Measurements from ENCODE around the gene BHLHE23.

Gene BHLHE23

DNA sequence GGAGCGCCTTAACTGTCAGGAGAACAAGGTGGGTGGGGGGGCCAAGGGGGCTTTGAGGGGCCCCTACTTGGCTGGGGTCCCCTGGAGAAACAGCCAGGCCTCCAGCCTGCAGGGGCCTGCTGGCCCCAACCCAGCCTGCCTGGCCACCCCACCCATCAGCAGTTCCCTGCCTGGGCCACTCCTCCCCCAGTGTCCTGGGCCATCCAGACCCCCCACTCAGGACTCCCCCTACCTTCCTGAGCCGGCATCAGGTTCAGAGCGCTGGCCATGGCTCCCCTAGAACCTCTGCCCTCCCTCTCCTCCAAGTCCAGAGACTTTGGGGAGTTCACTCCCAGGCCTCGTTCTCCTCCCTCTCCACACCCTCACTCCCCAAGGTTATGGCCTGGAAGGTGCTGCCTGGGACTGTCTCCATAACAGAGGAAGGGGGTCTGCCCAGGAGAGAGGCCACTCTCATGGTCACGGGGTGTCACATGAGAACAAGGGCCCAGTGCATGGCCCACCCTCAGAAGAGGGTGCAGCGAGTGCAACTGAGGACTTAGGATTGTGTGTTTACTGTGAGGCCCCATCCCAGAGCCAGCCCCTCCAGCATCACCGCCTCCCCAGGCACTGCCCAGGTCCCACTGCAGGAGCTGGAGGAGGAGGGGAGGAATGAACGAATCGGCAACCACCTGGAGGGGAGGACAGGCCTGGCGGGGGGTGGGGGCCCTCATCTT, 48.2 kb downstream of the BHLHE23 start:
- DNase-seq, result no peak

DNA sequence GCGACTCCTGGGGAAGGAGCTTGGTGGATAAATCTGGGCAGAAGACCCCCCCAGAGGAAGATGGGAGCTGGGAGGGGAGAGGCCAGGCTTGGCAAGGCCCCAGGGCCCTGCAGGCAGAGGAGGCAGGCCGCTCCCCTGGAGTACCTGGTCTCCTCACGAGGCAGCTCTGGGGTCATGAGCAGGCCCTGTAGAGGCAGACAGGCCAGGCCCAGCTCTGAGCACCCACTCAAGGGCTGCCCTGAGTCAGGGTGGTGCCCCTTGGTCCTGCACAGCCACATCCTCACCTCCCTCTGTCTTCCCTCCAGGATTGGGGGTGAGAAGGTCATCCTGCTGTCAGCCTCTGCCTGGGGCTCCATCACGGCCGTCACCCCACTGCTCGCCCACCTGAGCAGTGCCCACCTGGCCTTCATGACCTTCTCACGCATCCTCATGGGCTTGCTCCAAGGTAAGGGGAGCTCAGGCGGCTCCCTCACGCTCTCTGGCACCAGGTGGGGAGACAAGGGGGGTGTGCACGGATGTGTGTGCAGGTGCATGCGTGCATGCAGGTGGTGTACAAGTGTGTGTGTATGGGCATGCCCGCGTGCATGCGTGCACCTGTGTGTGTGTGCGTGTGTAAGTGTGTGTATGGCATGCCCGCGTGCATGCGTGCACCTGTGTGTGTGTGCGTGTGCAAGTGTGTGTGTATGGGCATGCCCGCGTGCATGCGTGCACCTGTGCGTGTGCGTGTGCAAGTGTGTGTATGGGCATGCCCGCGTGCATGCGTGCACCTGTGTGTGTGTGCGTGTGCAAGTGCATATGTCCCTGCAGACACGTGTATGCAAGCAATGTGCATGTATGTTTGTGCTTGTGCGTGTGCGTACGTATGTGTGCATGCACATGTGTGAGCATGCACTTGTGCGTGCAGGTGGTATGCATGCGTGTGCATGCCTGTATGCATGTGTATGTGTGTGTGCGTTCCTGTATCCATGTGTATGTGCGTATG, 49.3 kb downstream of the BHLHE23 start:
- no peak for DNase-seq

DNA sequence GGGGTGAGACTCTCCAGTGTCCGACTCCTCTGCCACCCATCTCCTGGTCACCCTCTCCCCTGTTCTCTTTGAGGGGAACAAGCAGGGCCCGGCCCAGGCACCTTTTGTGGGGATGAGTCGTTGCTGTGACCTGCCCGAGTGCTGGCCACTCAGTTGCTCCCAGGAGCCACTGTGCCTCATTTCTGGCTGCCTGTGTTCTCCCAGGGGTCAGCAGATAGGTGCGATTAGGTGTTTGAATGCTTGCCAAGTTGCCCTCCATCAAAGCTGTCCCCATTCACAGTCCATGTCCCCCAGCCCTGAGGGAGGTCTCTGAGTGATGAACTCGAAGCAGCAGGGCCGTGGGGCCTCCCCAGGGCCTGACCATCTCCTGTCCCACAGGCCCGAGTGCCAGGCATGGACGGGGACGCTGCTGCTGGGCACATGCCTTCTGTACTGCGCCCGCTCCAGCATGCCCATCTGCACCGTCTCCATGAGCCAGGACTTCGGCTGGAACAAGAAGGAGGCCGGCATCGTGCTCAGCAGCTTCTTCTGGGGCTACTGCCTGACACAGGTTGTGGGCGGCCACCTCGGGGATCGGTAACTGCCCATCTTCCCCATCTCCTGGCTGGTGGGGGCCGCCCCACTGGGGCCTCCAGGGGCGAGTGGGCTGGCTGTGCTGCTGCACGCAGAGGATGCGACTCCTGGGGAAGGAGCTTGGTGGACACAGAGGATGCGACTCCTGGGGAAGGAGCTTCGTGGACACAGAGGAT, 50.2 kb downstream of the BHLHE23 start:
- DNase-seq, result no peak

Data from eye (tissue), 1 donor.